GM19035 (cell line): ENCODE results near the gene SWSAP1.
"Not testable (repeated sequence)": the region's sequence is repeated elsewhere in the genome, so short reads cannot be mapped to it uniquely, and the experiment has no call there.

Experiments
- ATAC-seq: cut with Tn5 transposase; IDR thresholded peaks from one replicate; pipeline ENCODE4 v1.9.1; 2021; ENCODE audit not compliant: unreplicated experiment

Gene SWSAP1, protein sequence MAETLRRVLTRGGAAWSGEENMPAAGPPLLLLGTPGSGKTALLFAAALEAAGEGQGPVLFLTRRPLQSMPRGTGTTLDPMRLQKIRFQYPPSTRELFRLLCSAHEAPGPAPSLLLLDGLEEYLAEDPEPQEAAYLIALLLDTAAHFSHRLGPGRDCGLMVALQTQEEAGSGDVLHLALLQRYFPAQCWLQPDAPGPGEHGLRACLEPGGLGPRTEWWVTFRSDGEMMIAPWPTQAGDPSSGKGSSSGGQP

DNA sequence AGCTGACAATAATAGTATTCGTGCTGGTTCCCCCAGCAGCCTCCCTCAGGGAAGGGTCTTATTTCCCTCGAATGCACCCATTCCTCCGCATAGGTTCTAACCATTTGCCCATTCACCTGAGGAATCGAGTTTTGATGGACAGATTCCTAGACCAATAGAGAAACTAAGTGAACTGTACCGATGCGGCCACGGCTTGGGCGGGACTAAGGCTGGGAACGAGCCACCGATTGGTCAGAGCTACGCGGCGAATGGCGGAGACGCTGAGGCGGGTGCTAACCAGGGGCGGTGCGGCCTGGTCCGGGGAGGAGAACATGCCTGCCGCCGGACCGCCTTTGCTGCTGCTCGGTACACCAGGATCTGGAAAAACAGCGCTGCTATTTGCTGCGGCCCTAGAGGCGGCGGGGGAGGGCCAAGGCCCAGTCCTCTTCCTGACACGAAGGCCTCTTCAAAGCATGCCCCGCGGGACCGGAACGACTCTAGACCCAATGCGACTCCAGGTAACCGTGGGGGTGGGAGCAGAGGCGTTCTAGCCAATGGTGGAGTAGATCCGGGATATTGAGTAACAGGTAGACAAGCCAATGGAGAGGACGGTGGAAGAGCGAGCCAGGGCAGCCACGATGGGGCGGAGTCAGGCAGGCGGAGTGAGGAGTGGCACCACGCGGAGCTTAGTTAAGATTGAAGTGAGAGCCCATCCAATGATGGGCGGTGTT, at the start of gene SWSAP1:
Gene SWSAP1, plus strand, starts transcription at position 234 of the 710 bp plus-strand sequence. Its CDS starts 15 bp downstream, at position 249.
- ATAC-seq: peak; percentile 85

DNA sequence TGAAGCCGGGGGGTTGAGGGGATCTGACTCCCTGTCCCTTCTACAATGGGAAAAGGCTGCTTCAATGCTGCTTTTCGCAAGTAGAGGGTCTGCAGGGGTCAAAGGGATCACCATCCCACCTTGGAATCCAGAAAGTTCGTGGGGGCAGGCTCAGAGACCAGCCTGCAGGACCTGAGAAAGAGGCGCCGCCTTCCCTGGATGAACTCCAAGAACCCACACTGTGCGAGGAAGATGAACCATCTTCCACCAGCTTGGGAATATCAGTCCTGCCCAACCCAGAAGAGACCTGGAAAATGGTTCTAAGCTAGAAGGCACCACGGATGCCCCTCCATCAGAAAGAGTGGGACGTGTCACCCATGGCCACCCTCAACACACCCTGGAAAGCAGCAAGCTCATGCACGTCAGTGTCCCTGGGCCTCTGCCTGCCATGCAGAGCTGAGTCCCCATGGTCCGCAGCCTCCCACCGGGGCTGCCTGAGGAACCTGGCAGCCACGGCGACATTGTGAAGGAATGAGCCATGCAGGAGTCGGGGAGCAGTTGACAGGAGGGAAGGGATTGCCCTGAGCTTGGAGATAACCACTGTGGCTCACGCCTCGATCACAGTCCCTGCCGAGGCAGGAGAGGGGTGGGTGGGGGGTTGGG, 49.6 kb upstream of the SWSAP1 start:
- ATAC-seq: no peak

DNA sequence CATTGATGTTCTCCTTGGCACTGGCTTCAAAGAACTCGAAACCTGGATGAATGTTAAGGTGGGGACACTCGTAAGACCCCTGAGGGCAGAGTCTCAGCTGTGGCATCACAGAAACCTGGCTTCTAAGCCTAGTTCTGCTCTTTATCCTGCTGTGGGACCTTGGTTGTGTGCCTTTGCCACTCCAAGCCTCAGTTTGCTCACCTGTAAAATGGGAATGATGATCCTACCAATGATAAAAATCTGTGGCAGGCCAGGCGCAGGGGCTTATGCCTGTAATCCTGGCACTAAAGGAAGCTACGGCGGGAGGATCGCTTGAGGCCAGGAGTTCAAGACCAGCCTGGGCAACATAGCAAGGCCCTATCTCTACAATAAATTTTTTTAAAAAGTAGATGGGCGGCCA, 48.9 kb upstream of the SWSAP1 start:
- ATAC-seq: no peak

DNA sequence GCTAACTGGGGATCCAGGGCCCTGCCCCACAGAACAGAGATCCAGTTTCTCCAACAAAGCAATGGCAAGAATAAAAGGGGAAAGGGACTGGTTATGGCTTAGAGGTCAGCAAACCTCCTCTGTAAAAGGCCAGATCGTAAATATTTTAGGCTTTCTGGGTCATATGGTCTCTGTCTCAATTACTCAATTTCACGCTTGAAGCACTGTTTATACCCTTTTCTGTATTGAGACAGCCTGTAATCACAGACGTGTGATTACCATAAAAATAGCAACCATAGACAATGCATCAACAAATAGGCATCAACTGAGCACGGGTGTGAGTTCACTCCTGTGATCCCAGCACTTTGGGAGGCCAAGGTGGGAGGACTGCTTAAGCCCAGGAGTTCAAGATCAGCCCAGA, 44.3 kb upstream of the SWSAP1 start:
- ATAC-seq: no peak

DNA sequence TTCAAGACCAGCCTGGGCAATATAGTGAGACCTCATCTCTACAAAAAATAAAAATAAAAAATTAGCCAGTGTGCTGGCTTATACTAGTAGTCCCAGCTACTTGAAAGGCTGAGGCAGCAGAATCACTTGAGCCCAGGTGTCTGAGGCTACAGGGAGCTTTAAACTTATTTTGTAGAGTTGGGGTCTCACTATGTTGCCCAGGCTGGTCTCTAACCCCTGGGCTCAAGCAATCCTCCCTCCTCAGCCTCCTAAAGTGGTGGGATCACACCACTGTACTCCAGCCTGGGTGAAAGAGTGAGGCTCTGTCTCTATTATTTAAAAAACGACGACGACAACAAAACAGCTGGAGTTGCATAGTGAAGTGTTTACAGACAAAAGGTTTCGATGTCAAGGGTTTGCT, 43.0 kb upstream of the SWSAP1 start:
- no peak for ATAC-seq

DNA sequence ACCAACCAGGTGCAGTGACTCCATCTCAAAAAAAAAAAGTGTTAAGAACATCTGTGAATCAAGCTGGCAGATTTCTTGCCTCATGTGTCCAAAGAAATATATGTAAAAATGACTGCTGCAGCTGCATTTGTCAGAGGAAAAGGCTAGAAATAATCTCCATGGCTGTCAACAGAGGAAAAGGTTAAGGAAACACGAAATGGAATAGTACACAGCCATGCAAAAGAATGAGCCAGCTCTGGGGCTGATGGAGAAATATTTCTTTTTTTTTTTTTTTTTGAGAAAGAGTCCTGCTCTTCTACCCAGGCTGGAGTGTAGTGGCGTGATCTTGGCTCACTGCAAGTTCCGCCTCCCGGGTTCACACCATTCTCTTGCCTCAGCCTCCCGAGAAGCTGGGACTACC, 41.6 kb upstream of the SWSAP1 start:
- ATAC-seq: no peak

DNA sequence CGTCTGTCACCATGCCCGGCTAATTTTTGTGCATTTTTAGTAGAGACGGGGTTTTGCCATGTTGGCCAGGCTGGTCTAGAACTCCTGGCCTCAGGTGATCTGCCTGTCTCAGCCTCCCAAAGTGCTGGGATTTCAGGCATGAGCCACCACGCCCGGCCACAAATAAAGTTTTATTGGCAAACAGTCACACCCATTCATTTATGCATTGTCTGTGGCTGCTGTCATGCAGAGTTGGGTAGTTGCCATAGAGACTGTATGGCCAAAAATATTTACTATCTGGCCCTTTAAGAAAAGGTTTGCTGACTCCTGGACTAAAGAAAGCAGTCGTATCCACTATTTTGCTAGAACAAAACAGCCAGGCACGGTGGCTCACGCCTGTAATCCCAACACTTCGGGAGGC, 40.6 kb upstream of the SWSAP1 start:
- ATAC-seq: not testable (repeated sequence)

DNA sequence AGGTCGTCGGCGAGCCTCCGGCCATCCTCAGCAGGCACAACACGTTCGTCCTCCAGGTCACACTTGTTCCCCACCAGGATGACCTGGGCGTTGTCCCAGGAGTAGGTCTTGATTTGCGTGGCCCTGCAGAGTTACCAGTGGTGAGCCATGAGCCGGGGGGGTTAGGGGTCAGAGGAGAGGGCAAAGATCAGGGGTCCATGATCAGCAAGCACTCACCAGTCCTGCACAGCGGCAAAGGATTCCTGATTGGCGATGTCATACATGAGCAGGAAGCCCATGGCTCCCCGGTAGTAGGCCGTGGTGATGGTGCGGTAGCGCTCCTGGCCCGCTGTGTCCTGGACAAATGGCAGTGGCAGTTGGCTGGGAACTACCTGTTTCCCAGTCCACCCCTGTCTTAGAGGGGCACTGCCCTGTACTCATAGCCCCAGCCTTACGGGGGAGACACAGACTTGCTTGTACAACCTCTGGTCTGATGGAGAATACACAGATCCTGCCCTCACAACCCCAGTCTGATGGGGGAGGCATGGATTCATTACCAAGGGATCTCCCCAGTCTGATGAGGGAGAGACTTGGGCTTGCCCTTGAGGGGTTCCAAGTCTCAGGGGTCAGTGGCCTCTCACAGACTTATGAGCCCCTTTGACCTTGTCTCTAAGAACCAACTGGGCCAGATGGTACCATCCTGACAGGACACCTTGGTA, 38.9 kb upstream of the SWSAP1 start:
- ATAC-seq: no peak

DNA sequence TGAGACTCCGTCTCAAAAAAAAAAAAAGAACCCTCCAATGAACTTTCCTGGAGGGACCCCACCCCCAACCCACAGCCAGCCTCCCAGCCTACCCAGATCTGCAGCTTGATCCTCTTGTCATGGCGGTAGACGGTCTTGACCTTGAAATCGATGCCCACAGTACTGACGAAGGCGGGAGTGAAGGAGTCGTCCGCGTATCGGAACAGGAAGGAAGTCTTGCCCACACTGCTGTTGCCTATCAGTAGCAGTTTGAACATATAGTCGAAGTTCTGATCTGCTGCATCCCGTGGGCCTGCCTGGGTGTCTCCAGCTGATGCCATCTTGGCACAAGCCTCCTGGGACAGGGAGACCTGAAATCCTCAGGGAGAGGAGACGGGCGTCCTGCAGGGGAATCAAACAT, 37.4 kb upstream of the SWSAP1 start:
- ATAC-seq: no peak

DNA sequence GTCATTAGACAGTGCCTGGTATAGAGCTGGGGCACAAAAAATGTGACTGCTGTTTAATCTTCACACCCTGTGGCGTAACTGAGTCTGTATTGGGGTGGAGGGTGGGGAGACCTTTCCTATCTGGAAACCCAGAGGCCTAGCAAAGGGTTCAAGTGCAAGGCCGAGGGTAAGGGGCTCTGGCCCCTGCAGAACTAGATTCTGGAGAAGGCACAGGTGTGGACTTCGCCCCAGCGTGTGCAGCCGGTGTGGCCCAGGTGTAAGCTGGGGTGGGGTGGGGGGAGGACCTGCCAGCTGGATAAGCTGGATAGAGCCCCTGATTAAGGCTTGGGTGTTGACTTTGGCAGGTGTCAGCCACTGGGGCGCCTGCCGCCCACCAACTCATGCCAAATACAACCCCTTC, 36.3 kb upstream of the SWSAP1 start:
- no peak for ATAC-seq

DNA sequence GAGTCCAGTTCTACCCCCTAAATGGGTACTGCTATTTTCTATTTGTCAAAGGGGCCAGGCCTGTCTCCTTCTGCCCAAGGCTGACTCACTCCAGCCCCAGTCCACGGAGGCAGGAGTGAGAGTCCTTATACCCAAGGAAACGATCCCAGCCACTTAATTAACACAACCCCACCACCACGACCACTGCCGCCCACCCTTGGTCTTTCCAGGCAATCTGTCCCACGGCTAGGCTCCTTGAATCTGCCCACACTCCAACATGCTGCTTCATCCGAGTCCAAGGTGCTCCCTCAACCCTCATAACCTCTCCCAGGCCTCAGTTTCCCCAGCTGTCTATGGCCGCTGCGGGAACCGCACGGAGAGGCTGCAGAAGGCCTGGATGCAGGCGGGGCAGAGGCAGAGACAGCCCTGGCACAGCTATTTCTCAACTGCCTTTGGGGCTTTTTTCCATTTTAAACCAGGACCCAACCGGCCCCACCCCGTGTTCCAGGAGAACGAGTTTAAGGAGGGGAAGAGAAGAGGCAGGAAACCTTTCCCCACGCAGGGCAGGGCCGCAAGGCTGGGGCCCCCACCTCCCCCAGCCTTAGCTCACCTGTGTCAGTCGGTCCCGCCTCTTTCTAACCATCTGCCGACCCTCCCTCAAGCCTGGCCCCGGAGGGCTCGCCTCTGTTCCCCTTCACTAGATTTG, 35.8 kb upstream of the SWSAP1 start:
- no peak for ATAC-seq

DNA sequence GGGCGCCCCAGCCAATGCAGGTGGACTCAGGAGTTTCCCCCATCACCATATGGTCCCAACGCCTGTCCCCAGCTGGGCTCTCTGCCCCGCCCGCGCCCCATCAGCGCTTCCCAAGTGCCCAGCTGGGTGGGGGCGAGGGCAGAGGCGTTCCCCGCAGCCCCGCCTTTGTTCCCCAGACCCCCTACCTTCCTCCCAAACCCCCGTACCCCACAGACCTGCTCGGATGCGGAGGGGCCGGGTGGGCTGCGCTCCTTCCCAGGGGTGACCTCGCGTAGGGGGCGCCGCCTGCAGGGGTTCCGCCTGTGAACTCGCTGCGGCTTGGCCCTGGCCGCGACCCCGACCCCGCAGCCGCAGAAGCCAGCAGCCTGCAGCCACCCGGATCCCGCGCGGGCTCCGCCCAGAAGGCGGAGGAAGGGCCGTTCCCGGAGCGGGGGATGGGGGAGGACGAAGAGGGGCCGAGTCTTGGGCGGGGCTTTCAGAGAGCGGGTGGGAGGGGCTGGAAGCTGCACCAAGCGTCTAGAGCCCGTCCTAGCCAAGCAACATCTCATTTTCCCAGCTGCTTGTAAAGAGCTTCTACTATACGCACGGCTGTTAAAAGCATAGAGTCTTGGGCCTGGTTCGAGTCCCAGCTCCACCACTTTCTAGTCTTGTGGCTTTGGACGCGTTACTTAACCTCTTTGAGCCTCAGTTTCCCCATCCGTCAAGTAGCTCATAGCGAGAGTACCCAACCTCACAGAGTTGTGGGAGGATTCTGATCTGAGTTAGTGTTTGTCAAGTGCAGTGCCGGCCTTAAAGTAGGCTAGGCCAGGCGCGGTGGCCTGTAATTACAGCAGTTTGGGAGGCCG, 35.0 kb upstream of the SWSAP1 start, which contains the start of gene RAB3D:
Gene RAB3D, minus strand, starts transcription at position 404 of the 845 bp plus-strand sequence. CDS start 2,258 bp downstream, outside the sequence.
- peak; percentile 71 for ATAC-seq

DNA sequence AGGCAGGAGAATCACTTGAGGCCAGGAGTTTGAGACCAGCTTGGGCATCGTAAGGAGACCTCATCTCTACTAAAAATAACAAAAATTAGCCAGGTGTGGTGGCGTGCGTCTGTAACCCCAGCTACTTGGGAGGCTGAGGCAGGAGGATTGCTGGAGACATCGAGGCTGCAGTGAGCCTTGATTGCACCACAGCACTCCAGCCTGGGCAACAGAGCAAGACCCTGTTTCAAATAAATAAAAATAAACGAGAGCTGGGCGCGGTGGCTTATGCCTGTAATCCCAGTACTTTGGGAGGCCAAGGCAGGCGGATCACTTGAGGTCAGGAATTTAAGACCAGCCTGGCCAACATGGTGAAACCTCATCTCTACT, 34.4 kb upstream of the SWSAP1 start:
- ATAC-seq: not testable (repeated sequence)

DNA sequence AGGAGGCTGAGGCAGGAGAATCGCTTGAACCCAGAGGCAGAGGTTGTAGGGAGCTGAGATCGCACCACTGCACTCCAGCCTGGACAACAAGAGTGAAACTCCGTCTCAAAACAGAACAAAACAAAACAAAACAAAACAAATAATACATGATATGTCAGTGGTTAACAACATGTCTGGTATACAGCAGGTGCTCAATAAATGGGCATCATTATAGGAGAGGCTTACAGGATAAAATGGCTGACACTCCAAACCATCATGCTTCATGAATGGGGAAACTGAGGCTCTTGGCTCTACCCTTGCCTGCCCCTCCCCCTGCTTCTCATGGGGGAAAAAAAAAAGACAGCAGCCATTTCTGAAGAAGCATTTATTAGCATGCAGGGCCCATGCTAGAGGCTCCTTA, 32.0 kb upstream of the SWSAP1 start:
- ATAC-seq: no peak

DNA sequence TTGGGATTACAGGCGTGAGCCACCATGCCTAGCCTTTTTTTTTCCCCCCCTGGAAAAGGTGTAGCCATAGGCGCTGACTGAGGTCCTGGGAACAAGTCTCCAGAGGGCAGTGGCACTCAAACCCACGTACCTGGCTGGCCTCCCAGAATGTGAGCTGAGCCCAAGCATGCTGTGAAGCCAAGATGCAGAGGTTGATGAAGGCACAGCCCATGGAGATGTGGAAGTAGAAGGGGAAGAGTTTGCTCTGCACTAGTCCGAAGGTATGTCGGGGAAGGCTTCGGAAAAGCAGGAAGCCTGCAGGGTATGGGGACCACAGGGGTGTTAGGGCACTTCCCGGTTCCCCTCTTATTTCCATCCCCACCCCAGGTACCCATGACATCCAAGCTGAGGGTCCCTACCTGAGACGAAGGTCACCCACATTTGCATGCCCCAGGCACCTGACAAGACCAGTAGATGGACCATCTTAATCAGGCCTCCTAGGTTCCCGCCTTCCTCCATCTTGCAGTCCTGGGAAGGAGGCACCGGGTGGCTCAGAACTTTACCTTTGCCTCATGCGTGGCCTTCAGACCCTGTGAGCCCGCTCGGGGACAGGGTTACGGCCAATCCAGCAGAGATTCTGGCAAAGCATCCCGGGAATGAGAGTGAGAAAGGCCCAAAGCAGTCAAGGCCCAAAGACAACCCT, 29.2 kb upstream of the SWSAP1 start:
- ATAC-seq: no peak

DNA sequence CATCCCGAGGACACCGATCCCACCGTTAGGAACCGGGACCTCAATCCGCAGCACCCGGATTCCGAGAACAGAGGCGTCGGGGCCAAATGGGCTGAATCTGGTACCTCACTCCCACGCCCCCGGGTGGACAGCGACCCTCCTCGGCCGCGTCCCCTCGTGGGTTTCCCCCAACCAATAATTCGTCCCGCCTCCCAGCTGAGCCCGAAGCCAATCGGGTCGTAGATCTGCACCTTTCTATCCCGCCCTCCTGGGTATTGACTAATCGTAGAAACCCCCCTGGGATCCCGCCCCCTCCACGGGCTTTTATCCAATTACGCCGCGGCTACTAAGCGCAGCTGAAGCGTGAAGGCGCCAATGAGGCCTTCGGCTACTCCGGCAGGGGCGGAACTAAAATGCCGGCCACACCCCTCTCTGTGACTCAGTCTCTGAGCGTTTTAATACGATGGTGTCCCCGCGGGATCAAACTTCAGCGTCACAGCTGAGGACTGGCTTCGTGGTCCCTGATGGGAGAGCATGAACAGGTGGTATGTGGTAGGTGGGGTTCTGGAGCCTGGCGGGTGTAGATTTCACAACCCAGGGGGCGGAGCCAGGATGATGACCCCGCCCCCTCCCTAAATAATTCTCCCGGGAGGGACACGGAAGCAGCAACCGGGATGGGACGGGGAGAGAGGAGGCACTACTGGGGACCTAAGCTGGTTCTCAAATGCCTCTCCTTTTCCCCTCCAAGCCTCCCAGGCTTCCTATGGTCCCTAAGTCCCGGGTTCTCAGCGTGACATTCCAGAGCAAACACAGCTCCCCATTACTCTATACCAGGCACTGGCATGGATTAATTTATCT, 28.1 kb upstream of the SWSAP1 start, which contains the start of the genes CCDC159 and TMEM205:
Gene CCDC159, plus strand, starts transcription at position 416 of the 837 bp plus-strand sequence. Its CDS starts 88 bp downstream, at position 504.
Gene TMEM205, minus strand, starts transcription at position 165 of the 837 bp plus-strand sequence. CDS start 649 bp downstream, outside the sequence.
- peak; percentile 89 for ATAC-seq

DNA sequence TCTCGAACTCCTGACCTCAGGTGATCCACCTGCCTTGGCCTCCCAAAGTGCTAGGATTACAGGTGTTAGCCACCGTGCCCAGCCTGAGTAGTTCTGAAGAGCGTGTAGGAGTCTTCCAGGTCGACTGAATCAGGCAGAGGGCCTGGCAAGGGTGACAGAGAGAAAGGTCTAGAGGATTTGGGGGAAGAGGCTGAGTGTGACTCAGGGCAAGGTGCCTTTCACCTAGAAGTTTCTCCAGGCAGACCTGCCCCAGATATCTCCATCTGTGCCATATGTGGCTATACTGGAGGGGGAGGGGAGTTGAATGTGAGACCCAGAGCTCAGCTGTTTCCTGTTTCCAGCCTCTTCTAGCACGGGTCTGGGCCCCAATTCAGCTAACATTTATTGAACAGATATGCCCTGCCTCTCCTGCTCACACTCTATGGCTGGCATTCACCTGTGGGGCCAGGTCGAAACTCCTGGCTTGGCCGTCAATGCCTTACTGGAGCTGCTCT, 26.9 kb upstream of the SWSAP1 start:
- no peak for ATAC-seq

DNA sequence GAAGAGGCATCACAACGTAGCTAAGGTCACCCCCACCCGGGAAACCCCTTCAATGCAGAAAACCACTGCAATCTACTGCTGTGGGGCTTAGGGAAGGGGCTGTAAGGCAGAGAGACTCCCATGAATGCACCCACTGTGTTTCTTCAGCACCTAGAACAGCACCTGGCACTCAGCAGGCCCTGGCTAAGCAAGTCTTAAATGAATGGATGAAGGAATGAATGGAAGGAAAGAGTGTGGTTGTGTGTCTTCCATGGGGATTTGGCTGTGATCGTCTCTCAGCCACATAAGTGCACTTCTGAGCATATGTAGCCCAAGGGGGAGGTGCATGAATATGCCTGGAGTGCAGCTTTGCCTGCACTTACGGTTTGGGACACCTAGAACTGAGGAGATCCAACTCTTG, 25.3 kb upstream of the SWSAP1 start:
- ATAC-seq: no peak
